ENCODE data around the gene SLC1A2.
A peak's percentile ranks its signal among the peaks of the same experiment; 100 is the strongest.

SLC1A2 gene

DNA sequence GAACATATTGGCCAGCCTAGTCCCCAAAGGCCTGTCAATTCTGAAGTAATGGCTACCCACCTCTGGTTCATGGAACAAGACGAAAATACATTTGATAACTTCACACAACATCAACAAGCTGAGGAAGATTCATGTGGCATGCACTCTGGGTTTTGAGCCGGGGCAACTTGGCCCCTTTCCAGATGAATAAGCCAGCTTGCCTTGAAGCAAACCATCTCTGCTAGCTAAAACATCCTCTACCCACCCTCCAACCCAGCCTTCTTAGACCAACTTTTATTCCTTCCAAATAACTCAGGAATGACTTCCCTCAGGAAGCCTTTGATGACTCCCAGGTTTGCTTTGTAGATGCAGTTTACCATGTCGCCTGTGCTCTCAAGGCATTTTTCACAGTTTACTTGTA is 94.4 kb downstream of the SLC1A2 start:
- DNase-seq (ENCODE audit: low spot score) = no peak

DNA sequence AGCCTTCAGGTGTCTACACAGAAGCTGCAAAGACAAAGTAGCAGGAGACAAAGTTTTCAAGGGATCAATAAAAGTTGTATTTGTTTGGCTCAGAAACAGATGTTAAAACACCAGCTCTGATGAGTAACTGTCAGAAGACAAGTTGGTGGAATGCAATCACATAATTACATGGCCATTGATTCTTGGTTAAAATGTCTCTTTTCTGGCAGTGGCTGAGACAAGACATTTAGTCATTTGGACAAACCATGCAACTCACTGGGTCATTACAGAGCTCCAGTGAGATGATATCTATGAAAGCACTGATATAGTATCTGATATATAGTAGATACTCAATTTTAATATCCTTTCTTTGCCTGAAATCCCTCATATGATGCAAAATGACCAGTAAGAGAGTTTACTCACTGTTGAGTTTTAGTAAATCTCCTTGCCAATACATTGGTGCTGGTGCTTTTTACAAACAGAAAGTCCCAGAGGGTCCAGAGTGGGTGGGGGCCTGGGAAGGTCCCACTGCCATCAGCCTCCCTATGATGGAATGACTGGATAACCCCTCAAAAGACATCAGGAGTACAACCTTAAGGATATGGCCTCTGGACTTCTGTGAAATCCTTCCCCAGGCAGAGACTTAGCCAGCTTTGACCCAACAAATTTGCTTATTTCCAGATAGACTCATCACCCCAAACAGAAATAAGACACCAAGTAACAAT is 95.0 kb downstream of the SLC1A2 start:
- no peak for DNase-seq (ENCODE audit: low spot score)

DNA sequence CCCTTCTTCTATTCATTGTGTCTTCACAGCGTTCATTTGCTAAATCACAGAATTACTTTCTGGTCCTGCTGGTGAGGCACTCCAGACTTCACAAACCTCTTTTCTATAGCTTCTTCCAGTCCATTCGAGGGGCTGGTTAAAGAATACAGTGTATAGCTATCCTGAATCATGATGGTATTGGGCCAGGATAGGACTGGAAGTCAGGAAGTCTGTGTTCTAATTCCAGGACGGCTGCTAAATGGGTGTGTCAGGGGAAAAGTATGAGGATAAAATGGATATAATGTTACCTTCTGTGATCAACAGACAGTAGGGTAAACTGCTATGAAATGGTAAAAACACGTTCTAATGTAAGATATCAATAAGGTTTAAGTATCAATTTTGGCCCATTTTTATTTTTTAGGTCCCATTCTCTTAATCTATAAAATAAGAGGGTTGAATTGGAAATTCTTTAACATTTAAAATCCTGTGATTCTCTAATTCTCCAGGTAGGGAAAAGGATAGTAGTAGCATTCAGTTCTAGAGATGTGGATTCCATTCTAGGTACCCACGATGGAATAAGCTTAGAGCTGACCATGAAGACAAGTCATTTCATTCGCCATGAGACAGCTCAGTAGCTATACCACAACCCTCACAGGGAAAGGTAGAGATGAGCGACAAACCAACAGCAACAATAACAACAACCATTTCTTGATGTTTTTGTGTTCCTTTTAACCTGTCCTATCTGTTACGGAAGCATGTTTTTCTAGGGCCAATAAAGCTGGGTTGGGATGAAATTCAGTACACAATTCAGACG is 96.1 kb downstream of the SLC1A2 start:
- DNase-seq (ENCODE audit: low spot score) = no peak

DNA sequence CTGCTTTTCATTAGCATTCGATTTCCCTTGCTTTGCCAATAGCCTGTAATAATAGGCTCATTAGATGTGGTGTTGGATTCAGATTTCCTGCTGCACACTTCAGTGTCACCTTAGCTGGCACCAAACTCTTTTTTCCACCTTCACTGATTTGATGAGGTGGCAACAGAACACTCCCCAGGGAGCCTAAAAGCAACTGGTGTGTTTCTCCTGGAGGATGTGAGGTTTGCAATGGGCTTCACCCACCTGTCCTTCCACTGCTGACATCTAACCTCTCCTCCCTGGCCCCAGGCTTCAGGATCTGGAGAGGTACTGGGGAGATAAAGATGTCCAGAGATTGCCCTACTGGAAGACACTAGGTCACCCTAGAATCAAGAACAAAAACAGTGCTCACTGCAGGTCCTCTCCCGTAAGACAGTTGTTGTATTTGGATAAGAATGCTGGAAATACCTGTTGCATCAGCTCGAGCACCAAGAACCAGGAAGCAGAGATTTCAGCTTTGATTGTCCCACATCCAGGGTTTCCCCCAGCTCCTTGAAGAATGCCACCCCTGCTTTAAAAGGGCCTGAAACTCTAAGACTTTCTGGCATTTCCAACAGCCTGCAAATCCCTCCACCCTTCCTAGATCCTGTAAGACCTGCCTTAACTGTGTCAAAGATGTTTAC is 96.9 kb downstream of the SLC1A2 start:
- no peak for DNase-seq (ENCODE audit: low spot score)

DNA sequence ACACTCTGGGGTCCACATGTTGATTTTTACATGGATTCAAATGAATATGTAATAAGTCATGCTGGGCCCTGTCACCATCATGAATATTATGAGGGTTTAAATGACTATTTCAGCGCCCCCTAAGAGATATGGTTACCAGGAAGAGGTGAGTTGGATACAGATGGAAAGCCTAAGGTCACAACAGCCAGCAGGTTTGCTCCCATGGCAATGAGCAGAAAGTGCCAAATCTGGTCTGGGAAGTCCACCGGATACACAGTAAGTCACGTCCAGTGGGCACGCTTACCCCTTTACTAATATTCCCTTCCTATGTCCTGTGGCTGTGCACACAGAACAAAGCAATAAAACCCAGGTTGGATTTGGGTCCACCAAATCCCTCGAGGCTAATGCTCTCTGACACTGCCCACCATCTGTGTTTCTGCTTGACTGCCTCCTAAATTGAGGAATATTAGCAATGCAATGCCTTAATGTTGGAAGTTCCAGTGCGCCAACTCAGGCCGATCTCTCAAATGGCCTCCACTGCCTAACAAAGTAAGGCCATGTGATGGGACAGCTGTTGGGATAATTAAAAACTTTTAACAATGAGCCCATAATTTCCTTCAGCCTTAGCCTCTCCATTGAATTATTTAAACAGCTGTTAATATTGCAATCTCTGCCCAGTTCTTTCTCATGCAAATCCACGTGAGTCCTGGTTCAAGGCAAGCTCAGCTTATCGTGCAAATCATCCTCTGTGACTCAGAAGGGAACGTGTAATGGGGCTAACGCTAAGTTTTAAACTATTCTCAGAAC is 97.6 kb downstream of the SLC1A2 start:
- no peak for DNase-seq (ENCODE audit: low spot score)

DNA sequence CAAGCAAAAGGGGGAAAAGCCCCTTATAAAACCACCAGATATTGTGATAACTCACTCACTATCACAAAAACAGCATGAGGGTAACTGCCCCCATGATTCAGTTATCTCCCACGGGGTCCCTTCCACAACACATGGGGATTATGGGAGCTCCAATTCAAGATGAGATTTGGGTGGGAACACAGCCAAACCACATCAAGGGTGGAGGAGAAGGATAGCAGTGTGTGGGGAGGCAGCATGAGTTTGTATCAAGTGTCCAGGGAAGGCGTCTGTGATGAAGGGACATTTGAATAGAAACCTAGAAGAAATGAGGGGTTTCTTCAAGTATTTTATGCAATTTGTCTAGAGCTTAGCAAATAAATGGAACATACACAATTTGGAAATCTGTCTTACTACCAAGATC is 98.2 kb downstream of the SLC1A2 start:
- no peak for DNase-seq (ENCODE audit: low spot score)

DNA sequence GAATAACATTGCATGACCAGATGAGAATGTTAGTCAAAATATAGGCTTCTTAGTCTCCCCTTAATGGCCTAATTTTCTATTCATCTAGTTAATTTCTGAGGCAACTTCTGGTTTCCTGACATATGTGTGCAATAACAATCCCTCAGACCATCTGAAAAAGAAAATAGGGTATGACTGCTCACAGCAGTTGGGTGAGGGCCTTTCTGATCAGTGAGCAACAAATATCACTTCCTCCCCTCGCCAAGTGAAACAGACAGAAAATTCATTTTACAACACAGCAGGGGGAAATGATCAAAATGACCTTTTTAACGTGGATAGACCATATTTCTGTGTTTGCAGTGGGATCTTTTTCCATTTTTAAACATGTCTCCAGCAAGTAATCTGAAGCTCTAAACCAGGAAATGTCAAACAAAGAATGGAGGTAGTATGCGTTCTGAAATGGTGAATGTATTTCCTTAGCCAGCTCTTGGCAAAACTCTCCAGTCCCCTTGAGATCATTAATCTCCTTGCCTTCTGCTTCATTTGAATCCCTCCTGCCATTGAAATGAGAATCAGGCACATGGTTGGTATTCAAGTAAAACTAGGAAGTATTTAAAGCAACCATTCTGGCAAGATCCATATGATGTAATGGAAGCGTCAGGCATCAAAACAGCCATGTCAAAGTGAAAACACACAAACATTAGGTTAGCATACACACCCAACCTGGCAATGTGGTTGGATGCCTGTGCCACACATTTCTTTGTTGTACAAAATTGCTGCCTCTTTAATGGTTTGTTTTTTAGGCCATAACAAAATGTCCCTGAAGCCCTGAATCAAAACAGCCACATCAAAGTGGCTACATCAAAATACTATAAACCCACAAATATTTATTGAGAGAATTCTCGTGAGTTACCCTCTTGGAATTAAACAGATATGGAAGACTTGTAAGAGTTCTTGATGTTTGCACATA is 100.1 kb downstream of the SLC1A2 start:
- no peak for DNase-seq (ENCODE audit: low spot score)

DNA sequence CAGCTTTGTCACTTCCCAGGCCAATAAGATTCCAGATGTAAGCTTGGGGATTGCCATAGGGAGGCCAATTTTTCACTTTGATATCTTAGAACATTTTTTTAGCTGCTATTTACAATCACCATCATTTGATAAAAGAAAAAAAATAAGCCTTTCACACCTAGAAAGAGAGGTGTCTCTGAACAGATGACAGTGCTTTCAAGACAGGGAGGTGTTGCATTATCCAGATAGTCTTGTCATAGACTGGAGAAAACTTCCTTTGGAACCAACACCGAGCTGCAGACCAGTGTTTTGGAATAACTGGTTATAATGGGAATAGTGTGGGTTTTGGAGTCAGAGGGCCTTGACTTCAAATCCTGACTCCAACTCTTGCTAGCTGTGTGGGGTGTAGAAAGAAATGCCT is 101.0 kb downstream of the SLC1A2 start:
- no peak for DNase-seq (ENCODE audit: low spot score)

DNA sequence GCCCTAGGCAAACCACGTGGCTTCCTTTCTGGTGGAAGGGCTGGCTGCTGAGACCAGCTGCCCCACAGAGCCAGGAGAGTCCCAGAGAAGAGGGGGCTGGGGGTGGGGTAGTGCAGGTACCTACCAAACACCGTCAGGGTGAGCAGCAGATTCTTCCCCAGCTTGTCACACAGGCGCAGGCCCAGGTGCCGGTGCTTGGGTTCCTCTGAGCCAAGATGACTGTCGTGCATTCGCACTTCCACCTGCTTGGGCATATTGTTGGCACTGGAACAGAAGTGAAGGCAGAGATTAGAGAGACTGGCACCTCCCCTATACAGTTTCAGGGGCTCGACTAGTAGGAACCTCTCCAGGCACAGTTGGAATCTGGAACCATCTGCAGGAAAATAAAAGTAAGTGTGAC is 102.1 kb downstream of the SLC1A2 start:
- DNase-seq (ENCODE audit: low spot score) = no peak

DNA sequence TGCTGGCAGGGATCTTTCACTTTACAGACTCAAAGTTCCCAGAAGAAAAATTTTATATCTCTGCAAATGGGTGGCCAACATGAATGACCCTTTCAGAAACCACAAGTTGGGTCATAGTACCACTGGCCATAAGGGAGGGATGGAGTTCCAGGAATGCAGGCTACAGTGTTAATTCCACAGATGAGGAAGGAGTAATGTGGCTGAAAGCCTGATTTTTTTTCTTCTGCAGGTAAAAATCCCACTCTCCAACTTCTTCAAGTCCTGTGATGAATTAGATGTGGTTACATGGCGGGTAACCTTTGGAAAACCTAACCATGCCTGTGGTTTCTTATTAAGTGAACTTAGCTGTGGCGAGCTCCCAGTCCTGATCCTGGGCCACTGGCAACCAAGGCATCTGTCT is 103.2 kb downstream of the SLC1A2 start:
- DNase-seq (ENCODE audit: low spot score) = no peak

DNA sequence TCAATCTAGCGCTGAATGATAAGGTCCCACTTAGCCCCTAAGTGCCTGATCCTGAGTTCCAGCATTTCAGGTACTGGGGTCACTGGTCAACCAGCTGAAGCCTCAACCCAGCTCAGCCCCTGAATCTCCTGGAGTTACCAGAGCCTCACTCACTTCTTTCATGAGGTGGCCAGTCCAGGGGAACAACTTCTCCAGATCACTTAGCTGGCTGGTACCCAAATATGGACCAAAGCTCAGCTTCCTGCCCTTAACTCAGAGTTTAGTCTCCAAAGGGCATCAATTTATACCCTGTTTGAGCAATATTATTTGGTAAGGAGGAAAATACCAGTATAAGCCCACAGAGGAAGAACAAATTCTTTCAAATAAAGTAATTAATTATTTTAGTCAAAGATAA is 105.6 kb downstream of the SLC1A2 start:
- no peak for DNase-seq (ENCODE audit: low spot score)

DNA sequence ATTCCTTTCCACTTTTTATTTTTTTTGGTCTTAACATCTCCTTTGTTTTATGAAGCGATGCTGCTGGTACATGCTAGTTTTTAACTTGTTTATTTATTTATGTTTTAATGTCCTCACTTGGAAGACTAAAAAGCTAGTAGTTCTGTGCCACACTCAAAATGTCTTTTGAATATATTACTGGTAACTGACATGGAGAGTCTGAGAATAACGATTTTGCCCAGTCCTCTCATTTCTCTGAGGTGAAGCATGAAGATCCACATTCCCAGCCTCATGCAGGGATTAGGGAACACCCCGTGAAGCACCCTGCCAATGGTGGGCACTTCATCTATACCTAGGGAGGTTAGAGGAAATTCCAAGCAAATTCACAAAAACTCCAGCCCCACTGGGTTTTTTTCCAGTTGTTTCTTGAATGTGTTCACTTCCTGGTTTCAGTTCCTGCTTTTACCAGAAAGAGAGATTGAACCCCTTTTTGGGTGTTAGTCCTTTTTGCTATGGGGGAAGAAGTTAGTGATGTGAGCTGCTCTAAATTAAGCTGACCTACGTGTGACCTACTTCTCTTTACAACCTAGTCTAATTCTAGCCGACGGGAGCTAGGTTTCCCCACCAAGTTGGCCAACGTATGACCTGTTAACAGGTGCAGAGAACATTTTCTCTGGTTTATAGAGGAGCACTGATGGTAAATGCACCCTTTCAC is 106.1 kb downstream of the SLC1A2 start:
- DNase-seq (ENCODE audit: low spot score) = peak; percentile 29

DNA sequence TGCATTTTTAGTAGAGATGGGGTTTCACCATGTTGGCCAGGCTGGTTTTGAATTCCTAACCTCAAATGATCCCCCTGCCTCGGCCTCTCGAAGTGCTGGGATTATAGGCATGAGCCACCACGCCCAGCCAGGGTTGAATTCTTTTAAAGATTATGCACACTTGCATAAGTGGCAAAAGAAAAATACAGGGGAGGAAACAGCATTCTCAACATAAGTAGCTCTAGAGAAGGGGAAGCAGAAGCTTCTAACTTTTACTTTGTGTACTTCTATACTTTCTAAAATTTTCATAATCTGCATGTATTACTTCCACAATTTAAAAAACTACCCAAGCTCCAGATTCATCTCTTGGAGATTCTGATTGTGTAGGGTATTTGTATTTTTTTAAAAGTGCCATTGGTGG is 108.0 kb downstream of the SLC1A2 start:
- DNase-seq (ENCODE audit: low spot score) = no peak

DNA sequence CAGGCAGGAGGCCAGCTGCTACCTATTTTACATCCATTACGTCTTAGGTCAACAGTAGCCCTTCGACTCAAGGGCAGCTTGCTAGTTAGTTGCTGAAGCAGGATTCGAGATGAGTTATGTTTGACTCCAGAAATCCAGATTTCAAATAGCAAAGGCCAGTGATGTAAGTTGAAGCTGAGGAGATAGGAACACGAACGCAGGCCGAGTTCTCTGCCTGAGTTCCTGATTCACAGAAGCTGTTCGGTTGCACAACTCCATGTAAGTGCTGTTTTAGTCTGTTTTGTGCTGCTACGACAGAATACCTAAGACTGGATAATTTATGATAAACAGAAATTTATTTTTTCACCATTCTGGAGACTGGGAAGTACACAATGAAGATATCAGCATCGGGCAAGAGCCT is 111.2 kb downstream of the SLC1A2 start:
- DNase-seq (ENCODE audit: low spot score) = no peak

DNA sequence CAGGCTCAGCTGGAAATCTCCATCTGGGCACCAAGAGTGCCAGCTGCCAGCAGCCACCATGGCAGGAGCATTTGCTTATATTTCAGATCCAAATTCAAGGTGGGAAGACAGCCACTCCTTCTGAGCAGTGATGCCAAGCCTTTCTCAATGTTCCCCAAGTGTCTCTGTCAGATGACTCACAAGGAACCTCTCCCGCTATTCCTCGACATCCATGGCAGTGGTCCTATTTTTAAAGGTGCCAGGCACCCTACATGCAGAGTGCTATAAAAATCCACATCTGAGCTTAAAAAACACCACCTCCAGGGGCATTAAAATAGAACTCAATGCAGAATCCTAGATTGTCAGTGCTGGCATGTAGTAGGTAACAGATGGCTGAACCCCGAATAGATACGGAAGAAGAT is 112.1 kb downstream of the SLC1A2 start:
- DNase-seq (ENCODE audit: low spot score) = no peak

DNA sequence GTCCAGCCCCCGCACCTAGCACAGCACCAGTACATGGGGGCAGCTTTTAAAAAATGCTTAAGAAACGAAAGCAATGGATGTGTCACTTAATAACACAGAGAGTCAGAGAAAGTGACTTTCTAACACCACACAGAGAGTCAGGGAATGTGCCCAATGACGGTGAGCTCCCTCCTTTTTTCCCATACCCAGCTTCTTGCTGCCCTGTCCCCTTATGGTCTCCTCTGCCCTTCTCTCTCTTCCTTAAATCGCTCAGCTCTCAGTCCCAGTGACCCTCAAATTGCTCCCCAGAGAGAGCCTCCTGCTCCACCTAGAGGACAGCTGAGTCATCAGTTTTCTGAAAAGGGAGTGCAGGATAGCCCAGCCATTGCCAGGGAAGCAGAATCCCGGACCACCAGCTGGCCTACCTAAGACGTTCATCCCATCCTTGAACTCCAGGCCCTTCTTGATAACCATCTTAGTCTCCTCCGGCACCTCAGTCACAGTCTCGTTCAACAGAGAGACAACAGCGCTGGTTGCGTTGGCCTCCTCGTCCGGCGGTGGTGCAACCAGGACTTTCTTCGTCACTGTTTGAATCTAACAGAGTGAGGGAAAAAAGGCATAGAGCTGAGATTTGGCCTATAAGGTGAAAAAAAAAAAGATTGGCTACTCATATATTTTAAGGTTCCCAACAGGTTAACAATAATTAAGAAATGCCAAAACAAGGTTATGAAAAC is 113.5 kb downstream of the SLC1A2 start:
- no peak for DNase-seq (ENCODE audit: low spot score)

DNA sequence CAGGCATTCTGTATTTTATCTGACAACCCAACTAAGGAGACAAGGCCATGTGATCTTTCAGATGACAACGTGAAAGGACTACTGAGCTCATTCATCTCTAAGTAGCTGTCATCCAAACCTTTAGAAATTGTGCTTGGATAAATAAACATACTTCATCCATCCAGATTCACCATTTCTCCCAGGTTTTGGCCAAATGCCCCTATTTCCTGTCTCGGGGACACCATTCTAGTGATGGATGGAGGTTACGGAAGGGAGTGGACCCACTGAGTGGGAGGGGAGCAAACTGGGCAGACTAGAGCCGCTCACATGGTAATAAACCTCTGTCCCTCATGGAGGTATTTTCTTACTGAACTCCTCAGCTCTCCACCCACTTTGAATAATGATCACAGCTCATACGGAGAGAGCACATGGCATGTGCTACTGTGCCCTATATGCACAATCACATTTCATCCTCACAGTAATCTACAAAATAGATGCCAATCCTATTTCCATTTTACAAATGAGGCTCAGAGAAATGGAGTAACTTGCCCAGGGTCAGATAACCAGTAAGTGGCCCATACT is 114.4 kb downstream of the SLC1A2 start:
- DNase-seq (ENCODE audit: low spot score) = no peak

DNA sequence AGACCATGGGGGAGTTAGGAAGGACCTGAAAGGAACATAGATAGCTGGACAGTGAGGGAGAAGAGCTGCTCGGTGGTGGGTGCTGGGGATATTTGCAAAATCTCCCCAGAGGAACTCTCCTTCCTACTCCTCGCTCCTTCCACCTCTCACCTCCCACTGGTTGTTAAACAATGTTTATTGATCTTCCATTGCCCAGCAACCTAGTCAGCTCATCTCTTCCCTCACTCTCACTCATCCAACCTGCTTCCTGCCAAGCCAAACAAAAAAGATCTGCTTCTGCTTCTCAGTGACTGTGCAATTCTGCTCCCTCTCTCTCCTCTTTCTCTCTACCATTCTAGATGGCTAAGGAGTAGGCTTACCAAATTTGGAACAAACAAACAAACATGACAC is 115.0 kb downstream of the SLC1A2 start:
- DNase-seq (ENCODE audit: low spot score) = no peak

DNA sequence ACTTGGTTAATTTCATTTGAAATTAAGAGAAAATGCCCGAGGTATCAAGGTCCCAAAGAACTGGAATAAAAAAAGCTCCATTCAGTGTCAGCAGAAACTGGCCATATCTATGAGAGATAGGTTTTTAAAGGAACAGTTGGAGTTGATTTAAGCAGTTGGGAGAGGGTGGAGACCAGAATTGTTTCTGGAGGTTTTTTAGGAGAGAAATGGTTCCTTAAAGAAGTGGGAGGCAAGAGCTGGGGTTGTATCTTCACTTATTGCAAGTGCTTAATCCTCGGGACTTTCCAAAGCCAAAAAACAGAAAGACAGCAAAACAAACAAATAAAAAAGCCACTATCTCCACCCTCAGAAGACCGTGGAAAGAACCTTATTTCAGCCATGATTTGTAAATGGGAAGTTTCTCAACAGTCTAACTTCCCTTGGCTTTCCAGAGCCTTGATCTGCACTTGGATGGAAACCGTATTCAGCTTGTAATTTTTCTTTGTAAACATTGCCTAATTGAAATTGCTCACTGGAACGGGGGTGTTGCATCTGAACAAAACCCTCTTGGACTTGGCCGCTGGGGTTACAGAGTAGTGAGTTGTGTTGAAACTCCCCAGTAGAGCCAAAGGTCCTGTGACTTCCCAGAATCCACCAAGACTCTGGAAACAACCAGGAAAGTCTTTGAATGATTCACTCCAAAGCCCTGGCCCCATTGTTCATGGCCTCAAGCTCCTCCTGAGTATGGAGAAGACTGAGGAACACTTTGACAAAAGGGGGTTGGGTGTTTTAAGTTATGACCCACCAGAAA is 115.6 kb downstream of the SLC1A2 start:
- DNase-seq (ENCODE audit: low spot score) = peak; percentile 41
